Esophagus muscularis mucosa (tissue), 4 donors: ENCODE data around the gene CLTB. TPM values are rescaled to one million over a fixed set of nuclear protein-coding genes. Genes with fewer than 3 reads are reported as not detected.
A peak's percentile ranks its signal among the peaks of the same experiment; 100 is the strongest.

Experiments
- DNase-seq: peaks from one replicate; pipeline ENCODE4 v3.0.0-alpha.2; 2017; ENCODE audit errors: extremely low spot score
- H3K27ac ChIP-seq, 4 donors: fragments of 200-600 bp; sonication (generic); replicated peaks in 1 of 4; 1 replicate in 3 of 4; 2 replicates in 1 of 4; pipeline ENCODE4 v1.5.1; 2016 to 2019; ENCODE audit warnings: mild to moderate bottlenecking in 1 of 4
- H3K27me3 ChIP-seq, 4 donors: fragments of 200-600 bp; sonication (generic); one replicate each; pipeline versions ENCODE4 v1.5.1 to v1.6.0; 2016 to 2019
- H3K36me3 ChIP-seq, 4 donors: fragments of 200-600 bp; sonication (generic); one replicate each; pipeline ENCODE4 v1.5.1; 2016 to 2019
- H3K4me1 ChIP-seq, 4 donors: fragments of 200-600 bp; sonication (generic); one replicate each; pipeline ENCODE4 v1.5.1; 2016 to 2019
- H3K4me3 ChIP-seq, 4 donors: fragments of 200-600 bp; sonication (generic); 1 replicate in 2 of 4; 2 replicates in 2 of 4; pipeline ENCODE4 v1.5.1; 2016 to 2019; ENCODE audit warnings: mild to moderate bottlenecking in 4 of 4, moderate library complexity in 1 of 4
- H3K9me3 ChIP-seq, 4 donors: fragments of 200-600 bp; sonication (generic); 1 replicate in 3 of 4; 2 replicates in 1 of 4; pipeline ENCODE4 v1.5.1; 2016 to 2019
- EP300 ChIP-seq: sonication (generic); formaldehyde crosslinking; IDR thresholded peaks from one replicate; pipeline ENCODE4 v1.6.1; 2017; ENCODE audit warnings: antibody characterized with exemption
- POLR2A ChIP-seq: fragments of 450-650 bp; IDR thresholded peaks from one replicate; pipeline ENCODE4 v1.6.1; 2017; ENCODE audit warnings: antibody characterized with exemption, moderate library complexity, mild to moderate bottlenecking, low read depth
- POLR2AphosphoS5 ChIP-seq, 2 donors: sonication (generic); formaldehyde crosslinking; IDR thresholded peaks; one replicate each; pipeline ENCODE4 v1.6.1; 2017; ENCODE audit warnings: antibody characterized with exemption in 2 of 2
- WGBS: methylation state at CpG from one replicate; pipeline ENCODE4 v1.1.5; 2018; 5-methylcytosine and 5-hydroxymethylcytosine counted together
- intact Hi-C: fragments of 100-400 bp; cut with DNase I; formaldehyde crosslinking; loops from one replicate; pipeline ENCODE4 v1.15.1; 2023
- total RNA-seq, 4 donors: library from RNA; depleted of rRNA; stranded (reverse); fragments of >200 nt; gene quantifications; one replicate each; pipeline versions ENCODE4 v1.1.0 to v1.2.1, GENCODE V29; 2016
- TF ChIP-seq, protein P1 (sequence below), 3 experiments: fragments of 200-600 bp in 2 of 3; fragments of 450-650 bp in 1 of 3; sonication (generic) in 2 of 3; IDR thresholded peaks; one replicate each; pipeline ENCODE4 v1.5.1; 2017 to 2019; ENCODE audit warnings: antibody characterized with exemption in 3 of 3, mild to moderate bottlenecking in 2 of 3, moderate library complexity in 1 of 3

Gene CLTB
- total RNA-seq, 4 donors from 2014 or later, result 220 to 267 (median 239) TPM

- Histone ChIP-seq H3K4me1 (peaks cover 12 to 27% (median 23%) of the 10 kb centered on the region in 4 donors), H3K9me3 (no peaks in the 10 kb centered on the region), H3K27ac (no peak overlapping the region), H3K27me3 (no peaks in the 10 kb centered on the region), H3K4me3 (no peak overlapping the region), H3K36me3 (peaks cover 5 to 69% (median 59%) of the 10 kb centered on the region in 4 donors)
- no peak for DNase-seq
- intact Hi-C loops, result no loop called here
- TF ChIP-seq POLR2AphosphoS5 (IDR thresholded peaks at IDR 0.05), result no peak
- TF ChIP-seq POLR2A, result no peak
- TF ChIP-seq EP300, result no peak
- TF ChIP-seq, protein P1, sequence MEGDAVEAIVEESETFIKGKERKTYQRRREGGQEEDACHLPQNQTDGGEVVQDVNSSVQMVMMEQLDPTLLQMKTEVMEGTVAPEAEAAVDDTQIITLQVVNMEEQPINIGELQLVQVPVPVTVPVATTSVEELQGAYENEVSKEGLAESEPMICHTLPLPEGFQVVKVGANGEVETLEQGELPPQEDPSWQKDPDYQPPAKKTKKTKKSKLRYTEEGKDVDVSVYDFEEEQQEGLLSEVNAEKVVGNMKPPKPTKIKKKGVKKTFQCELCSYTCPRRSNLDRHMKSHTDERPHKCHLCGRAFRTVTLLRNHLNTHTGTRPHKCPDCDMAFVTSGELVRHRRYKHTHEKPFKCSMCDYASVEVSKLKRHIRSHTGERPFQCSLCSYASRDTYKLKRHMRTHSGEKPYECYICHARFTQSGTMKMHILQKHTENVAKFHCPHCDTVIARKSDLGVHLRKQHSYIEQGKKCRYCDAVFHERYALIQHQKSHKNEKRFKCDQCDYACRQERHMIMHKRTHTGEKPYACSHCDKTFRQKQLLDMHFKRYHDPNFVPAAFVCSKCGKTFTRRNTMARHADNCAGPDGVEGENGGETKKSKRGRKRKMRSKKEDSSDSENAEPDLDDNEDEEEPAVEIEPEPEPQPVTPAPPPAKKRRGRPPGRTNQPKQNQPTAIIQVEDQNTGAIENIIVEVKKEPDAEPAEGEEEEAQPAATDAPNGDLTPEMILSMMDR (IDR thresholded peaks at IDR 0.05), result no peak
- 81% methylated on average over 14 of the region's 17 CpGs for WGBS
Measured at GRCh38 chr5:176400382-176401156, 15.8 kb downstream of the CLTB start.

- no peak overlapping the region for H3K4me3 ChIP-seq
- H3K4me1 ChIP-seq, result peaks cover 22 to 34% (median 30%) of the 10 kb centered on the region in 4 donors
- intact Hi-C loops, result no loop called here
- WGBS, result 93% methylated on average over 12 of the region's 18 CpGs
- no peak for DNase-seq
- no peaks in the 10 kb centered on the region for H3K9me3 ChIP-seq
- peaks cover 0 to 75% (median 60%) of the 10 kb centered on the region in 4 donors for H3K36me3 ChIP-seq
- H3K27me3 ChIP-seq, result no peaks in the 10 kb centered on the region
- H3K27ac ChIP-seq, result peak overlapping the region in 1 of 4 donors; percentile 22
- TF ChIP-seq EP300 (no peak), POLR2AphosphoS5 (IDR thresholded peaks at IDR 0.05) (no peak), POLR2A (no peak)
- TF ChIP-seq, protein P1 (IDR thresholded peaks at IDR 0.05), result no peak
Measured at GRCh38 chr5:176397736-176398420, 18.5 kb downstream of the CLTB start.

GRCh38 chr5:176396330-176396729 lies 20.0 kb downstream of the CLTB start:
- peak overlapping the region; percentile 20 to 56 (median 54) for H3K27ac ChIP-seq

DNA sequence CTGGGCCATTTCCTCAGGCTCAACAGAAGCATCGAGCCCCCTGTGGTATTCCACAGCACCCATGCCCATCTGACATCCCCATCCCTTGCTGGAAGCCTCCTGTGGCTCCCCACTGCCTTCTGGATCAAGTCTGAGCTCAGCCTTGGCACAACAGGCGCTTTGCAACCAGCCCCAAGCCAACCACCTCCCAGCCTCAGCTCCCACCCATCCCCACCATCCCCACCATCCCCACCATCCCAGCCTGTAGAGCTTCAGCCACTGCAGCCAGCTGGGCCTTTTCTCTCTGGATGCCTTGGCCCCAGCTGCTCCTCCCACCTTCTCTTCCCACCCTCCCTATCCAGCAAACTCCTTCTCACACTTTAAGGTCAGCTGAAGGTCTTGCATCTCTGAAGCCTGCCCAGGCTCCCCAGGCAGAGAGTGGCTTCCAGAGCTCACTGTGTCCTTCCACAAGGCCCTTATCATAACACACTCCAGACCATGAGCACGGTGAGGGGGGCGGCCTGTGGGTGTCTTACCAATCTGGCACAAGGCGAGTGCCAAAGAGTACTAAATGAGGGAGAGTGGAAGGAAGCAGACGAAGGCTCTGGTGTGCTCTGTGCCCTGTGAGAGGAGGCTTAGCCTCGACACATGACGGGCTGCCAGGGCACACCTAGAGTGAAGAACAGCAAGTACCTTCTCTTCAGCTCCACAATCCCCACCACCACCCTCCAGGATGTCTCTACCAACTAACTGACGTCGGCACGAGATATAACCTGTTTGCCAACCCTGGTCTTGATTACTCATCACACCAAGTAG lies 21.3 kb downstream of the CLTB start:
- 74% methylated on average over 11 of the region's 11 CpGs for WGBS
- H3K4me1 ChIP-seq, result peaks cover 16 to 31% (median 20%) of the 10 kb centered on the region in 4 donors
- H3K27me3 ChIP-seq, result no peaks in the 10 kb centered on the region
- H3K4me3 ChIP-seq, result no peak overlapping the region
- intact Hi-C loops, result no loop called here
- peaks cover 19 to 88% (median 76%) of the 10 kb centered on the region in 4 donors for H3K36me3 ChIP-seq
- no peak for TF ChIP-seq EP300
- H3K27ac ChIP-seq, result peak overlapping the region; percentile 20 to 56 (median 54)
- DNase-seq, result no peak
- H3K9me3 ChIP-seq, result no peaks in the 10 kb centered on the region

More at GRCh38 chr5:176396330-176396729, 20.0 kb downstream of the CLTB start:
- no peaks in the 10 kb centered on the region for H3K9me3 ChIP-seq
- intact Hi-C loops, result no loop called here
- H3K4me3 ChIP-seq, result no peak overlapping the region
- TF ChIP-seq, protein P1 (IDR thresholded peaks at IDR 0.05), result no peak
- TF ChIP-seq POLR2AphosphoS5 (IDR thresholded peaks at IDR 0.05) (no peak), EP300 (no peak), POLR2A (no peak)
- peaks cover 14 to 90% (median 71%) of the 10 kb centered on the region in 4 donors for H3K36me3 ChIP-seq
- no peak for DNase-seq
- H3K4me1 ChIP-seq, result peaks cover 13 to 30% (median 21%) of the 10 kb centered on the region in 4 donors
- 61% methylated on average over 5 of the region's 6 CpGs for WGBS
- no peaks in the 10 kb centered on the region for H3K27me3 ChIP-seq
